Measurements from ENCODE around the gene RAP1GAP.
"Not testable (repeated sequence)": the region's sequence is repeated elsewhere in the genome, so short reads cannot be mapped to it uniquely, and the experiment has no call there.

Gene RAP1GAP

GRCh38 chr1:21641967-21642739, 27.0 kb downstream of the RAP1GAP start:
- no peak for DNase-seq

GRCh38 chr1:21641537-21641936, 27.6 kb downstream of the RAP1GAP start:
- DNase-seq: no peak

GRCh38 chr1:21641076-21641475, 28.1 kb downstream of the RAP1GAP start:
- DNase-seq: no peak

DNA sequence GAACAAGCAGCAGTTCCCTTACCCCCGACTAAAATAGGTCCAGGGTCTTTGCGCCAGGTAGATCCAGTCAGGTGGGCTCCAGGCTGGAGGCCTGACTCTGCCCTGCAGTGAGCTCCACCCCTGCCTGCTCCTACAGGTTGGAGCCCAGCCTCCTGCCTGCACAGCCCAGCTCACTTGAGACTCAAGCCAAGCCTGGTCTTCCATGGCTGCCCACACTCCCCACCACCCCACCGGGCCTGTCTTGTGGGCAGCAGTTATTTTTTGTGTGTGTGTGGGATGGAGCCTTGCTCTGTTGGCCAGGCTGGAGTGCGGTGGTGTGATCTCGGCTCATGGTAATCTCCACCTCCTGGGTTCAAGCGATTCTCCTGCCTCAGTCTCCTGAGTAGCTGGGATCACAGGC, 28.5 kb downstream of the RAP1GAP start:
- no peak for DNase-seq

- no peak for DNase-seq
Measured at GRCh38 chr1:21639594-21640041, 29.5 kb downstream of the RAP1GAP start.

DNA sequence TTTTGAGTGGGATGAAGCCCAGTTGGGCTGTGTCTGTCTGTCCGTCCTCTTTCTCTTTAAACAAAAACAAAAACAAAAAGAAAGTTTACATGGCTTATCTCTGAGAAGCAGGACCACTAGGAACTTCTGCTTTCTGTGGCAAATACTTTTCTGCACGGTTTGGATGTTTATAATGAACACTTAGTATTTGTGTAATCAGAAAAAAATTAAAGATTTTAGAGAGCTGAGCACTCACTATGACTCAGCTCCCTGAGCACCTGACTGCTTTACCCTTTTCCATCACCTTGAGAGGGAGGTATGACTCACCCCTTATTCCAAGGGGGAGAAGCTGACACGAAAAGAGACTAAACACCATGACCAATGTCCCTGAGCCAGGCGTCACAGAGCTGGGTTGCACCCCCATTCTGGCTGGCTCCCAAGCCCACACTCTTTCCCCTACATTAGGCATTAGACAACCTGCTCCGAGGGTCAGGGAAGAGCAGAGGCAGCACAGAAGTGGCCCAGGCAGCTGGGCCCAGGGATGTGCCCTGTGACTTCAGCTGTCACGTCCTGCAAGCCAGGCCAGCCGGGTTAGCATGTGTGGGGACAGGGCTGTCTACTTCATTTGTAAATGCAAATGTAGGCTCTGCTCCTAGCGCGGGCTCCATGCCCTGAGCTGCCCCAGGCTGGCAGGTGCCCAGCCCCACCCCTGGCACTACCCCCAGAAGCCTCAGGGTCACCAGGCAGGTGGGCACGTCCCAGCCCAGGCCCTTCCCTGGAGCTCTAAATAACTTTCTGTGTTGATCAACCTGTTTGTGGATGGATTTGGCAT, 30.4 kb downstream of the RAP1GAP start:
- DNase-seq: no peak

GRCh38 chr1:21637514-21637913, 31.6 kb downstream of the RAP1GAP start:
- DNase-seq: no peak

DNA sequence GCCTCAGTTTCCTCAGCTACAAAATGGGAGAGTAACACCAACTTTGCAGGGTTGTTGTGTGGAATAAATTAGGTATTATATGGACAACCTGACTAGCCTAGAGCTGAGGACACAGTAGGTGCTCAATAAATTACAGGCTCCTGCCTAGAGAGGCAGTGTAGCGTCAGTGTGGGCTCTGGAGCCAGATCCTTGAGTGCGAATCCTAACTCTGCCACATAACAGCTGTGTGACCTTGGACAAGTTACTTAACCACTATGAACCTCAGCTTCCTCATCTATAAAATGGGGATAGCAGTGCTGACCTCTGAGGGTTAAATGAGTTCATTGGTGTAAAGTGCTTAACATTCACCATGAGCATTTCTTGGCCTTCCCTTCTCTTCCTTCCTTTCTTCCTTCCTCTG, 33.1 kb downstream of the RAP1GAP start:
- no peak for DNase-seq

- DNase-seq: no peak
Measured at GRCh38 chr1:21634806-21635535, 34.2 kb downstream of the RAP1GAP start.

GRCh38 chr1:21633992-21634805, 35.0 kb downstream of the RAP1GAP start:
- no peak for DNase-seq

DNA sequence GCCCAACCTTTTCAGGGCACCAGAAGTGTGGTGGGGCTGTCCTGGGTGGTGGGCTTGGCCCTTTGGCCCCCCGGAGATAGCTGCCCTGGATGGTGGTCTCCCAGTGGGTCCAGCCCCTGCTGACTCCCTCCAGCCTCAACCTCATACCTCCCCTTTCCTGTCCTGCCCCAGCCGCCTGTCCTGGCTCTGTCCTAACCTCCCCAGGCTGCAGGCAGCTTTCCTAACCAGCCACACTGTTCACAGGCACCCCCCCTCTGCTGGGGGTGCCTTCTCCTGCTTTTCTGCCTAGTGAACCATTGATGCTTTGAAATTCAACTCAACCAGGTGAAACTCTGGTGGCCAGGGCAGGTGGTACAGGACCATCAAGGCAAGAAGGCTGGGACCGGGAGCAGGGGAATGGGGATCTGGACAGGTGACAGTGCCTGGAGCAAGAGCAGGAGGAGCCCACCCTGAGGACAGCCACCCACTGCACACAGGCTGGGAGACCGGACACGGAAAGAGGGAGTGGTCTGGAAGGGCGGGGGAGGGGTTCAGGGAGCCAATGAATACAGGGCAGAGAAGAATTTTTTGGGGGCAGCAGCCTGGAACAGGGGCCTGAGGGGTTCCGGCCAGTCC, 35.9 kb downstream of the RAP1GAP start:
- DNase-seq: no peak

- DNase-seq: no peak
Measured at GRCh38 chr1:21631944-21632887, 36.9 kb downstream of the RAP1GAP start.

DNA sequence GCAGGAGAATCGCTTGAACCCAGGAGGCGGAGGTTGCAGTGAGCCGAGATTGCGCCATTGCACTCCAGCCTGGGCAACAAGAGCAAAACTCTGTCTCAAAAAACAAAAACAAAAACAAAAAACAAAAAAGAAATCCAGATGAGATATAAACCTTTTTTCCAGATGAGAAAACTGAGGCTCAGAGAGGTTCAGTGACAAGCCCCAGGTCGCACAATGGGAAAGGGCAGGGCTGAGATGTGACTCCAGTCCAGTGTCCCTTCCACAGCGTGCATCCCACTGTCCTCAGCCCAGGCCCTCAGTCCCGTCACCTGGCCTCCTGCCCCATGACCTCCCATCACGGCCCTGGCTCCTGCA, 37.6 kb downstream of the RAP1GAP start:
- not testable (repeated sequence) for DNase-seq

DNA sequence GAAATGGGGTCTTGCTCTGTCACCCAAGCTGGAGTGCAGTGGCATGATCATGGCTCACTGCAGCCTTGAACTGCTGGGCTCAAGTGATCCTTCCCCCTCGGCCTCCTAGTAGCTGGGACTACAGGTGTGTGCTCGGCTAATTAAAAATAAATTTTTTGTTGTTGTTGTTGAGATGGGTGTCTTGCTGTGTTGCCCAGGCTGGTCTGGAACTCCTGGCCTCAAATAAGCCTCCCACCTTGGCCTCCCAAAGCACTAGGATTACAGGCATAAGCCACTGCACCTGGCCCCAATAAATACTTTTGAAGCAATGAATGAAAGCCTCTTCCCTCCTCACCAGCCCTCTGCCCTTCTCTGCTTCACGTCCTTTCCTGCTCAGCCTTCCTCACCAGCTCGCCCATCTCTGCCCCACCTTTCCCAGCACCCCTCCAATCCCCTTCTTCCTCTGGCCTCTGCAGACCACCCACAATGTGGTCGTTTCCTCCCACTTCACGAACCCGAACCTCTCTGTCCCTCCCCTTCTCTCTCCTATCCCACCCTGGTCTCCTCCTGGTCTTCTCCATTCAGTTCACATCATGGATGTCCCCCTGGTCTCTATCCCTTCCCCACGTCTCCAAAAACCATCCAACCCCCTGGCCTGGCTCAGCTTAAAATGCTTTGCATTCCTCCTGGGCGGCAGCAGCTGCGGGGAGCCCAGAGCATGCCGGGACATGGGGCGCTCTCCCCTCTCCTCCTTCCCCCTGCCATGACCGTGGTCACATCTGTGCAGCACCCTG, 38.4 kb downstream of the RAP1GAP start:
- no peak for DNase-seq

GRCh38 chr1:21629971-21630370, 39.2 kb downstream of the RAP1GAP start:
- DNase-seq: no peak

DNA sequence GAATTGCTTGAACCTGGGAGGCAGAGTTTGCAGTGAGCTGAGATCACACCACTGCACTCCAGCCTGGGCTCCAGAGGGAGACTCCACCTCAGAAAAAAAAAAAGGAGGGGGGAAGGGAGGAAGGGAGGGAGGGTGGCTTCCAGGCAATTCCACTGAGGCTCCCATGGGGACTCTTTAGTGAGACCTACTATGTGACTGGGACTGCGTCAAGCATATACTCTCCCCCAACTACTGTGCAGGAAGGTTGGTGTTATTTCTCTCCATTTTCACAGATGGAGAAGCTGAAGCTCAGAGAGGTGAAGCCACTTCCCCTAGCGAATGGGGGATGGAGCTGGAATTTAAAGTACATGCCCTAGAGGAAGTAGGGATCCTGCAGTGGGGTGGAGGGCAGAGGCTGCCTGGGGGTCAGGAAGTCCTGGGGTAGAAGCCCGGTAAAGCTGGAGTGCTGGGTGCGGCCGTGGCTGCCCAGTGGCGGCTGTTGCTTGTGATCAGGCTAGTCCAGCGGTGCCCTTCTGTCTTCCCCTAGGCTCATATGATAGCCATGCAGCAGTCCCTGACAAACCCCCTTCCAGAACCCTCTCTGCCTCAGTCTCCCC, 40.3 kb downstream of the RAP1GAP start:
- no peak for DNase-seq

DNA sequence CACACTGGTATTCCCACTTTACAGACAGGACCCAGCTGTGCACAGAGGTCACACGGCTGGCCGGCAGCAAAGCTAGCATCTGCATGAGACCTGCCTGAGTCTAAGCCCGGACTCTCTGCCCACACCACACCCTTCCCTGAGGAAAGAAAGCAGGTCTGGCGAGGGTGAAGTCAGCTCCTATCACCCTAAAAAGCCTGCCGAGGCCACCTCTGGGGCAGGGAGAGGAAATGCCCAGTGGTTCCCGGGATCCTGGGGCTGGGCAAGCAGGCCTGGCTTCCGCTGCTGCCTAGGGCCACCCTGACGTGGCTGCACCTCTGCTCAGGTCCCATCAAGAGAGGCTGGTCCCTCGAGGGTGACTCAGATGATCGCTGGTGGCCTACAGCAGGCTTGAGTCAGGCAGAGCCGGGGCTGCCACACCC, 42.2 kb downstream of the RAP1GAP start:
- no peak for DNase-seq

- no peak for DNase-seq
Measured at GRCh38 chr1:21625390-21626190, 43.6 kb downstream of the RAP1GAP start.

All from NCI-H446 treated with DMSO at 0.1 percent for 48 hours (cell line).